CD4-positive, alpha-beta T cell treated with Interleukin-4 for 1 hour (primary cell): ENCODE measurements around the gene CREG2.

Experiments
- DNase-seq, 2 donors: peaks; one replicate each; pipeline ENCODE4 v3.0.0-alpha.2; 2020 to 2022

The CREG2 gene

GRCh38 chr2:101408925-101409324, 21.6 kb upstream of the CREG2 start:
- DNase-seq, result no peak

GRCh38 chr2:101405351-101405899, 18.1 kb upstream of the CREG2 start:
- no peak for DNase-seq

- no peak for DNase-seq
These were observed 16.4 kb upstream of the CREG2 start for GRCh38 chr2:101403745-101404144.

GRCh38 chr2:101402630-101403029, 15.3 kb upstream of the CREG2 start:
- no peak for DNase-seq

- DNase-seq, result no peak
These were observed 14.6 kb upstream of the CREG2 start for GRCh38 chr2:101401906-101402305.

GRCh38 chr2:101401326-101401665, 14.0 kb upstream of the CREG2 start:
- DNase-seq, result peak in 1 of 2 donors; percentile 37

- DNase-seq, result no peak
These were observed 13.4 kb upstream of the CREG2 start for GRCh38 chr2:101400506-101401325.

GRCh38 chr2:101400048-101400447, 12.7 kb upstream of the CREG2 start:
- peak in 1 of 2 donors; percentile 46 for DNase-seq

GRCh38 chr2:101399021-101399799, 11.9 kb upstream of the CREG2 start:
- DNase-seq, result no peak

GRCh38 chr2:101398116-101398821, 11.0 kb upstream of the CREG2 start:
- DNase-seq, result no peak

GRCh38 chr2:101396316-101396717, 9.0 kb upstream of the CREG2 start:
- DNase-seq, result no peak

- DNase-seq, result no peak
These were observed 8.4 kb upstream of the CREG2 start for GRCh38 chr2:101395545-101396315.

- DNase-seq, result no peak
These were observed 929 bp upstream of the CREG2 start for GRCh38 chr2:101388232-101388631.

GRCh38 chr2:101386599-101387150, 628 bp downstream of the CREG2 start:
- no peak for DNase-seq

- DNase-seq, result no peak
These were observed 4.2 kb downstream of the CREG2 start for GRCh38 chr2:101383016-101383541.

GRCh38 chr2:101382442-101382841, 4.9 kb downstream of the CREG2 start:
- no peak for DNase-seq

- DNase-seq, result no peak
These were observed 6.9 kb downstream of the CREG2 start for GRCh38 chr2:101380376-101380775.

- no peak for DNase-seq
These were observed 8.2 kb downstream of the CREG2 start for GRCh38 chr2:101379091-101379490.

- no peak for DNase-seq
These were observed 11.7 kb downstream of the CREG2 start for GRCh38 chr2:101375653-101376052.

- no peak for DNase-seq
These were observed 12.3 kb downstream of the CREG2 start for GRCh38 chr2:101374821-101375561.

GRCh38 chr2:101372792-101373191, 14.5 kb downstream of the CREG2 start:
- DNase-seq, result no peak
